AG04449 (cell line): ENCODE results near the gene CHI3L1.

Experiments used
- CTCF ChIA-PET: fragments of 350-600 bp; formaldehyde crosslinking; extraction: SDS; loops from one replicate; lab custom pipeline; 2021; ENCODE audit warnings: antibody characterized with exemption; lab: Yijun Ruan, JAX
- POLR2A ChIA-PET: fragments of 400-600, 350-600 bp; formaldehyde crosslinking; extraction: SDS; loops from one replicate; lab custom pipeline; 2020; ENCODE audit warnings: antibody characterized with exemption, inconsistent platforms; lab: Yijun Ruan, JAX
- DNase-seq: peaks from one replicate; pipeline ENCODE4 v3.0.0-alpha.2; 2010; ENCODE audit warnings: low read depth, low spot score
- H3K4me3 ChIP-seq: 2 replicates; pipeline ENCODE4 v1.5.1; 2011; ENCODE audit warnings: low read depth, mild to moderate bottlenecking, control low read depth, low read length
- TF ChIP-seq, protein P1 (sequence below): IDR thresholded peaks from one replicate; pipeline ENCODE4 v1.5.1; 2011; ENCODE audit warnings: mild to moderate bottlenecking, moderate library complexity, low read length, control low read depth, inconsistent platforms; ENCODE audit not compliant: insufficient read depth; ENCODE audit errors: missing control alignments

The CHI3L1 gene

DNA sequence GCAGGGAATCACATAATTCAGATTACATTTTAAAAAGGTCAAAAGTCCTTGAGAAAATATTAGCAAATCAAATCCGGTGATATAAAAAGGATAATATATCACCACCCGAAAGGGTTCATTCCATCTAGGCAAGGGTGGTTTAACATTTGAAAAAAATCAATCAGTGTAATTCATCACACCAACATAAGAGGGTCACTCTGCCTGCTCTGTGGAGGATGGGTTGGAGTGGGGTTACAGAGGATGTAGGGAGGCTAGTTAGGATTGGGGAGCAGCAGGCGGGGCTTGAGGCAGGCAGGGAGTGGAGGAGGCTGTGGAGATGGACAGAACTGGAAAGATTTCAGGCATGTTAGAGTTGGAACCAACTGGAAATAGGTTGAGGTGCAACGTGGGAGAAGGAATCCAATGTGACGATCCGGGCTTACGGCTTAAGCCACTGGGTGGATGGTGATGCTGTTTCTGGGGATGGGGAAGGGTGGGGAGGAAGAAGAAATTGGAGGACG lies 46.5 kb downstream of the CHI3L1 start:
- no peak for DNase-seq
- ChIA-PET POLR2A (no interaction called here), CTCF (interaction anchor here (1.1 to 2.5 kb wide), 5 partner anchors 14 to 128 kb away, joined by 3 to 12 read pairs (median 4); no protein-coding TSS in a partner anchor)
- TF ChIP-seq, protein P1, sequence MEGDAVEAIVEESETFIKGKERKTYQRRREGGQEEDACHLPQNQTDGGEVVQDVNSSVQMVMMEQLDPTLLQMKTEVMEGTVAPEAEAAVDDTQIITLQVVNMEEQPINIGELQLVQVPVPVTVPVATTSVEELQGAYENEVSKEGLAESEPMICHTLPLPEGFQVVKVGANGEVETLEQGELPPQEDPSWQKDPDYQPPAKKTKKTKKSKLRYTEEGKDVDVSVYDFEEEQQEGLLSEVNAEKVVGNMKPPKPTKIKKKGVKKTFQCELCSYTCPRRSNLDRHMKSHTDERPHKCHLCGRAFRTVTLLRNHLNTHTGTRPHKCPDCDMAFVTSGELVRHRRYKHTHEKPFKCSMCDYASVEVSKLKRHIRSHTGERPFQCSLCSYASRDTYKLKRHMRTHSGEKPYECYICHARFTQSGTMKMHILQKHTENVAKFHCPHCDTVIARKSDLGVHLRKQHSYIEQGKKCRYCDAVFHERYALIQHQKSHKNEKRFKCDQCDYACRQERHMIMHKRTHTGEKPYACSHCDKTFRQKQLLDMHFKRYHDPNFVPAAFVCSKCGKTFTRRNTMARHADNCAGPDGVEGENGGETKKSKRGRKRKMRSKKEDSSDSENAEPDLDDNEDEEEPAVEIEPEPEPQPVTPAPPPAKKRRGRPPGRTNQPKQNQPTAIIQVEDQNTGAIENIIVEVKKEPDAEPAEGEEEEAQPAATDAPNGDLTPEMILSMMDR: no peak
- no peak overlapping the region for H3K4me3 ChIP-seq

DNA sequence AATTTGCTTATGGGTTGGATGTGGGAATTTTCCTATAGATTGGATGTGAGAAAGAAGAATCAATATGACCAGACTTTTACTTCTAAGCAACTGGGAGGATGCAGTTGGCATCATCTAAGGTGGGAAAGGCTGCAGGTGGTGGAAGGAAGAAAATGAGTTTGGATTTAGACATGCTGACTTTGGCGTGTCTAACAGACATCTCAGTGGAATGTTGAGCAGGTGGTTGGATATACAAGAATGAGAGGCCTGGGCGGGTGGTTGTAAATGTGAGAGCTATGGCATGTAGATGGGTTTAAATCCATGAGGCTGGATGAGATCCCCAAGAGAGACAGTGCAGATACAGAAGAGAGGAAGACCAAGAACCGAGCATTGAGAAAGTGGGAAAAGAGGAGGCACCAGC lies 48.4 kb downstream of the CHI3L1 start:
- ChIA-PET POLR2A (no interaction called here), CTCF (interaction anchor here (0.7 to 2.6 kb wide), 5 partner anchors 9 to 35 kb away, joined by 3 to 16 read pairs (median 4); partner anchors contain the start of gene ADORA1)
- DNase-seq: no peak
- TF ChIP-seq, protein P1: no peak
- no peak overlapping the region for H3K4me3 ChIP-seq

DNA sequence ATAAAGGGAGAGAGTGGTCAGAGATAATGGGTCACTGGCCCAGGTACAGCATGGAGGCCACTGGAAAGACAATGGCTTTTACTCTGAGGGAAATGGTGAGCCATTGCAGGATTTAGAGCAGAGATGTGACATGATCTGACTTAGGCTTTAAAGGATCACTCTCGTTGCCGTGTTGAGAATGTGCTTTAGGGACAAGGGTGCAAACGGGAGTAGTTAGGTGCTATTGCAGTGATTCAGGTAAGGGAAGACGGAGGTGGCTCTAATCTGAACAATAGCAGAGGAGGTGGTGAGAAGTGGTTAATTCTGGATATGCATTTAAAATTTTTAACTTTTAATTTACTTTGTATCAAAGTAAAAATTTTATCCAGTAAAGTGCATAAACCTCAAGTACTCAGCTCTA lies 49.2 kb downstream of the CHI3L1 start:
- POLR2A ChIA-PET: no interaction called here
- TF ChIP-seq, protein P1: no peak
- H3K4me3 ChIP-seq: no peak overlapping the region
- CTCF ChIA-PET: interaction anchor here (0.7 to 2.6 kb wide), 5 partner anchors 10 to 36 kb away, joined by 3 to 16 read pairs (median 4); partner anchors contain the start of gene ADORA1
- no peak for DNase-seq

DNA sequence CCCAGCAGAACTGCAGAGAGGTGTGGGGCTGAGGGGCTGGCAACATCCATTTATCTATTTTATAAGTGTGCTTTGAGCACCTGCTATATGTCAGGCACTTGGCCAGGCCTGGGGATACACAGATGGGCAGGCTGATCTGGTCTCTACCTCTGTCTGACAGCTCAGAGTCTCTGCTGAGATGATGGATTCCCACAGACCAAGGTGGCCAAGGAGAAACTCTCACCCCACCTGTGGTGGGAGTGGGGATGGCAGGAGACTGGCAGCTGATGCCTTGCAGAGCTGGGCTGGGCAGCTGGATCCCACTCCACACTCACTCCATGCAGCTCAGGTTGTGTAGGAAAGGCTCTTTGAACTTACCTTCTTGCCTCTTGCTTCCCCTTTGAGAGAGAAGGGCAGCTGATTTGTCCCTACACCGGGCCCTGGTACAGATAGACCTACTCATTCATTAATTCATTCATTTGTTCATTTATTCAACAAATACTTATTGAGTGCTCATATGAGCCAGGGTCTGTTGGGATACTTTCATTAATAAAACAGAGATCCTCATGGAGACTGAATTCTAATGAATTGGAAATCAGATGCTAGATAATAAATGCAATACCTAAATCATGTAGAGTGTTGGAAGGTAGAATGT lies 50.0 kb downstream of the CHI3L1 start:
- DNase-seq: no peak
- TF ChIP-seq, protein P1: peak; percentile 7
- POLR2A ChIA-PET: no interaction called here
- CTCF ChIA-PET: interaction anchor here (0.9 to 2.6 kb wide), 5 partner anchors 8 to 80 kb away, joined by 3 to 16 read pairs (median 4); partner anchors contain the start of gene ADORA1
- H3K4me3 ChIP-seq: no peak overlapping the region

DNA sequence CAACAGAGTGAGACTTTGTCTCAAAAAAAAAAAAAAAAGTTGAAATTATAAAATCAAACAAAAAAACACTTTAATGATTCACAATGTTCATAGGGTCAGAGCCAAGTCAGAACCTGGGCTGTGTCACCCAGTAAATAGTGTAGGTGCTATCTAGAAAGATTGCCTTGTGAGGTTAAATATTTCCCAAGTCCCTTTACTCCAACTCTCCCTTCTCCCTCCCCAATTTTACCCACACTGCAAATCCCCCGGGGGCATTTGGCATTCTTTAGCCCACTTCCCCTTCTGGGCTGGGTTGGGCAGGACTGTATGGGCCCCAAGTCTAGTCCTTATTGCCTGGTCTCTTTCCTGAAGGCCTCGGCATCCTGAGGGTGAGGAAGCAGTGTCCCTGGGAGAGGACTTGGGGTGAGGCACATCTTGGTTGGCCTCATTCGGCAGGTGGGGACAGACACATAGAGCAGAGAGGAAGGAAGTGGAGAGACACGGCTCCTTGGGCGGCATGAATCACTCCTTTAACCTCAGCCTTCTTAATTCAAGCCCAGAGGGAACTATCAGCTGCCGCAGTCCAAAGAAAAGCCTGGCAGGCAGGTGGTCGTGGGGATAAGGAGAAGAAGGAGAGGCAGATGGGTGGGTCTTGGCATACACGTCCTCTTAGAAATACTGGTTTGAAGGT lies 50.7 kb downstream of the CHI3L1 start:
- POLR2A ChIA-PET: no interaction called here

More for the DNA sequence above, 50.7 kb downstream of the CHI3L1 start:
- H3K4me3 ChIP-seq: no peak overlapping the region
- TF ChIP-seq, protein P1: no peak
- DNase-seq: no peak
- CTCF ChIA-PET: interaction anchor here (0.9 to 2.6 kb wide), 6 partner anchors 9 to 81 kb away, joined by 3 to 16 read pairs (median 4); partner anchors contain the start of gene ADORA1
